ENCODE data around the gene MGAT2.

The MGAT2 gene

DNA sequence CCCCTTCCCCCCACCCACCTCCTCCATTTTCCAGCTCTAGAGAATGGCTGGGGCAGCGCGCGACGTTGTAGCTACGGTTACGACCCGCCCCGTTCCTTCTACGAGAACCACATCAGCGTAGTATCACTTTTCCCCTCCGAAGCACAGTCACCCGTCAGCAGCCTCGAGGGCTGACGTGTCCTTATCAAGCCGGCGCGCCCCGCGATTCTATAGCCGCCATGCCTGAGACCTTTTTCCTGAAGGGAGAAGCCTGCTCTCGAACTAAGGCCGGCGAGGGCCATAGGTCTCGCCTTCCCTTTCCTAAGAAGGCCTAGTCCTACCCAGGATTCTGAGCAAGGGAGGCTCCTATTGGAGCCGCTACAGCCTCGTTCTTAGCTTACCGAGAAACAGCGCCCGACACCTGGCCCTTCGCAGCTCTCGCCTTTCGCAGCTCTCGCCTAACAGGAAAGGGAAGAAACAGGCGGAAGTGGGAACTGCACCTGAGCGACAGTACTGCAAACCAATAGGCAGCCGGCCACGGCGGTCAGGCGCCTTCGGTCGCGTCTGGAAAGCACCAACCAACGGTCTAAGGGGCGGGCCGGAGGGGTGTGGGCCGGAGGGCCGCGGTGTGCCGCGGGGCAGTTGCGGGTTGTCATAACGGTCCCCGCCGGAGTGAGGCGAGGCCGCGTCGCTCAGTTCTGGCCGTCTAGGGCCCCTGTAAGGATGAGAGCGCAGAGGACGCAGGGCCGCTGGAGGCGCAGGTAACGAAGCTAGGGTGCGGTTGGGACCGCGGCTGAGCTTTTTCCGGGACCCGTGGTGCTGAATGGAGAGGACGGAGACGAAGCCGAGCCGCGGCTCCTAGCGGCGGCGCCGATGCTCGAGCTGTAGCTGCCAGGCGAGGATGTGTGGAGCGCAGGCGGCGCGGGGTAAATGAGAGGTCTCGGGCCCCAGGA lies at the start of gene MGAT2, which contains the start of gene RPL36AL:
Gene MGAT2, plus strand, starts transcription at position 618 of the 932 bp plus-strand sequence. CDS start 470 bp downstream, outside the sequence.
Gene RPL36AL, minus strand, starts transcription at position 445 of the 932 bp plus-strand sequence. CDS start 1,522 bp downstream, outside the sequence.
- DNase-seq (ENCODE audit: low spot score): peak; percentile 99

DNA sequence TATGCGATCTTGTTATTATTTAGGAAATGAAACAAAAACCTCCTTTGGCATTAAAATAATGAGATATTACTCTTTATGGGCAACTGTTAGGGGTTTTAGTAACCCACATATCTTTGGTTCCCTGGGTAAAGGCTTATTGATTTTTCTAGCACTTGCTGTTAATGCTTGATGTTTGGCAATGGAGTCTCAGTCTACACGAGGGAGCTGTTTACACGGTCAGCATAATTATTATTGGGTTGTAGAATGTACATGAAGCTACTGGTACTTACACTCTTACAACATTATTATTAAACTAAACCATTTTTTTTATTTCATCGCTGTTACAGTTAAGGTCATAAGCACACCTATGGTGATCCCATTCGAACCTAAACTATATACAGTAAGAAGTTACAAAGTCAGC lies 46.6 kb upstream of the MGAT2 start:
- DNase-seq (ENCODE audit: low spot score): no peak

DNA sequence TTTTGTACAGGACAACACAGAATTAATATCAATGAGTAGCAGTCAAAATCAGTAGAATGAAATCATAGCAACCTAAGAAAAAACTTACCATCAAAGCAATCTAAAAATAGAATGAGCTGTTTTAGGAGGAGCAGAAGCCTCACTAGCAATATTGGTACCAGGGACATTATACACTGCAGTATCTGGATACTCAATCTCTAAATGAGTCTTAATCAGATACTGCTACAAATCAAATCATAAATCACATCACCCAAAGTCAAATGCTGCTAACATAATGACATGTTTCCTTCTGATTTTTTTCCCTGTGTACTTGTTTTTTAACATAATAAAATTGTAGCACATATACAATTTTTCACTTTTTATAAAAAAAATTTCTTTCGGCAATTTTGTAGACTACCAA lies 42.5 kb upstream of the MGAT2 start:
- no peak for DNase-seq (ENCODE audit: low spot score)

DNA sequence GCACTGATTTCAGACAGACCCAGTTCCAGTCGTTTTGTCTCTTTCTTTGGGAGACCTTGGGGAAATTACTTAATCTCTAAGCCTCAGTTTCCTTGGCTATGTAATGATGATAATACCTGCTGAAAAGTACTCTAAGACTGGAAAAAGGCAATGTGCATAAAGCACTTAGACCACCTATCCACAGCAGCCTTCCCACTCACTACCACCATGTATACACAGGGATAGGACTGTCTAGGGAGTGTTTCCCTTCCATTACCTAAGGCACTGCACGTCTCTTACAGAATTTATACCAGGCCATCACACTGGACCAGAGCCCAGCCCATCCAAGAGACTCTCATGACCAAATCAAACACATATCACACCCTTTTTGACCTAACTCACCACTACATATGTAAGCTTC lies 40.8 kb upstream of the MGAT2 start:
- DNase-seq (ENCODE audit: low spot score): no peak

DNA sequence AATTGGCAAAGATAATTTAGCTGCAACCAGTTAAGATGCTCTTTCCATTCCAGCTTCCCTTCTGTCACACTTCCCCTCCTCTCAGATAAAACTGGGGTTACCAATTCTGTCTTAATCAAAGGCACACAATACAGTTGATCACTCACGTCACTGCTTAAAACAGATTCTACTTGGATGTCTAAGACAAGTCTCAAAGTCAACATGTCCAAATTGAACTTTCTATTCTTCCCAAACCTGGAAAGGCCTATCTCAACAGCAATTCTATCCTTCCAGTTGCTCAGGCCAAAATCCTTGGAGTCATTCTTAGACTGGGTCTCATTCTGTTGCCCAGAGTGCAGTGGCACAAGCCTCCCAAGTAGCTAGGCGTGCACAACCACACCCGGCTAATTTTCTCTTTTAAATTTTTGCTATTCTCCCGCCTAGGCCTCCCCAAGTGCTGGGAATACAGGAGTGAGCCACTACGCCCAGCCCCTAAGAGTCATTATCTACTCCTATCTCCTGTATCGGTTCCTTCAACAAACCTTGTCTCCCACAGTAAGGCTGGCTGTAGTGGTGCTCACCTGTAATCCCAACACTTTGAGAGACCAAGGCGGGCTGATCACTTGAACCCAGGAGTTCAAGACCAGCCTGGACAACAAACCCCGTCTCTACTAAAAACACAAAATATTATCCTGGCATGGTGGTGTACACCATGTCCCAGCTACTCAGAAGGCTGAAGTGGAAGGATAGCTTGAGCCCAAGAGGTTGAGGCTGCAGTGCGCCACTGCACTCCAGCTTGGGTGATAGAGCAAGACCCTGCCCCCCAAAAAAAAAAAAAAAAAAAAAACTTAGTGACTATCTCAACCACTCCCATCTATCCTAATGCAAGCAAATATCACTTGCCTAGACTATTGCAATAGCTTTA lies 39.1 kb upstream of the MGAT2 start:
- no peak for DNase-seq (ENCODE audit: low spot score)

DNA sequence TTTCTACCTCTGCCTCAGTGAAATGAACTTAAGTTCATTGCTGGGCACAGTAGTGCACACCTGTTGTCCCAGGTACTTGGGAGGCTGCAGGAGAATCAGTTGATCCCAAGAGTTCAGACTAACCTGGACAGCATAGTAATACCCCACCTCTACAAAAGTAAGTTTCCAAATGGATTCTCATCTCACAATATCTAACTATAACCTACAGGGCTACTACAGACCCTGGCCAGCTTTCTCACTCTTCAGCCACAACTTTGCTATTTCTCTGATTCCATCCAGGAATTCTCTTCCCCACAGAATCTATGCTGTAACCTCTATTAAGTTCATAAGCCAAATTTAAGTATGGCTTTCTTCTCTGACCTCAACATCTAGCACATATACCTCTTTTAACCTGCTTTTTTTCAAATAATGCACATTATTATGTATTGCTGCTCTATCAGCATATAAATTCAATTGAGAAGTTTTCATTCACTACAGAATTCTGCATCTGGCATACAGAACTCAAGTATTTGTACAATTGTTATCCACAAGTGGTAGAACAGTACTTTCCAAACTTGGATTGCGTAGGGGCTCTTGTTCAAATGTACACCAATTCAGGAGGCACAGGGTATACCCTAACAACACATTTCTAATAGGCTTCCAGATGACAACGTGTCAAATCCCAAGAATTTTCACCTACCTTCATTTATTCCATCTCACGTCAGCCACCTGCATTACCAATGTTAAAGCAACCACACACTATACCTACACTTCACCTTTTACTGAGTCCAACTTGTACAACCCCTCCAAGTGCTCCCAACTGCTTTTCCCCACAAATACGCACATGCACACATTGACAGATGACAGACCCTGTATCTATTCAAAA lies 38.3 kb upstream of the MGAT2 start:
- DNase-seq (ENCODE audit: low spot score): no peak

DNA sequence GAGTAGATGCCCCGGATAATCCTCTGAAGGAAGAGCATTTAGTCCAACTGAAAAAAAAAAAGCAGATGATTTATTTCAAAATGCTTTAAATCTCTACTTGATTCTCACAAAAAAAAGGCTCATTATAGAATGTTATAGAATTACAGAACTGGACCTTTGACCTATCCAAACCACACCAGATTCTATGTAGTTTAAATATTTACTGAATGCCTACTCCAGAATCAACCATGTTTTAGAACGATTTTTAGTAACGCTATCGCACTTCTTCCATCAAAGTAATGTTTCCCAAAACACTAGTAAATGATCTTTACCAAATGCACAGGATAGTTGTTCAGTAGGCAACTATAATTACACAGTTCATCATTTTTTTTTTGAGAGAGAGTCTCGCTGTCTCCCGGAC lies 37.0 kb upstream of the MGAT2 start:
- DNase-seq (ENCODE audit: low spot score): no peak

DNA sequence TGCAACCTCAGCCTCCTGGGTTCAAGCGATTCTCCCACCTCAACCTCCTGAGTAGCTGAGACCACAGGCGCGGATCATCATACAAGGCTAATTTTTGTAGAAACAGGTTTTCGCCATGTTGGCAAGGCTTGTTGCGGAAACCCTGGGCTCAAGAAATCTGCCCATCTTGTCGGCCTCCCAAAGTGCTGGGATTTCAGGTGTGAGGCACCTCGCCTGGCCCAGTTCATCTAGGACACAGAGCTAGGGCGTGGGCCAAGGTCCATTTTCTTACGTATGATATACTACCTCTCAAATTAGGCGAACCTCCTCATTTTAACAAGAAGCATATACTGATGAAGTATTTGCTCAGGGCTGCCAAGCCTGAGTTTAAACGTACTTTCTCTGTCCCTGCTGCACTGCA lies 36.5 kb upstream of the MGAT2 start:
- no peak for DNase-seq (ENCODE audit: low spot score)

DNA sequence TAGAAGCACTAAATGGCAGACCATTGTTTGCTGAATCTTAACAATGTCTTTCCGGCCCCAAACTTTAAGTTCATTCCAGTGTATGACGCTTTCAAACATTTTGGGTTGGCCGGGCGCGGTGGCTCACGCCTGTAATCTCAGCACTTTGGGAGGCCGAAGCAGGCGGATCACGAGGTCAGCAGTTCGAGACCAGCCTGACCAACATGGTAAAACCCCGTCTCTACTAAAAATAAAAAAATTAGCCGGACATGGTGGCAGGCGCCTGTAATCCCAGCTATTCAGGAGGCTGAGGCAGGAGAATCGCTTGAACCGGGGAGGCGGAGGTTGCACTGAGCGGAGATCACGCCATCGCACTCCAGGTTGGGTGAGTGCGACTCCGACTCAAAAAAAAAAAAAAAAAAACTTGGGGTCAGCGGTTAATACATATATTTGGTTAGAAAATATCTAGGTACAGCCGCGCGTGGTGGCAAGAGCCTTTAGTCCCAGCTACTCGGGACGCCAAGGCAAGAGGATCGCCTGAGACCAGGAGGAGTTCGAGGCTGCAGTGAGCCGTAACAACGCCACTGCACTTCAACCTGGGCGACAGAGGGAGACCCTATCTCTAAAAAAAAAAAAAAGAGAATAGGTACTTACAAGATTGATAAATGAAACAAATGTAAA lies 35.5 kb upstream of the MGAT2 start:
- peak; percentile 43 for DNase-seq (ENCODE audit: low spot score)

DNA sequence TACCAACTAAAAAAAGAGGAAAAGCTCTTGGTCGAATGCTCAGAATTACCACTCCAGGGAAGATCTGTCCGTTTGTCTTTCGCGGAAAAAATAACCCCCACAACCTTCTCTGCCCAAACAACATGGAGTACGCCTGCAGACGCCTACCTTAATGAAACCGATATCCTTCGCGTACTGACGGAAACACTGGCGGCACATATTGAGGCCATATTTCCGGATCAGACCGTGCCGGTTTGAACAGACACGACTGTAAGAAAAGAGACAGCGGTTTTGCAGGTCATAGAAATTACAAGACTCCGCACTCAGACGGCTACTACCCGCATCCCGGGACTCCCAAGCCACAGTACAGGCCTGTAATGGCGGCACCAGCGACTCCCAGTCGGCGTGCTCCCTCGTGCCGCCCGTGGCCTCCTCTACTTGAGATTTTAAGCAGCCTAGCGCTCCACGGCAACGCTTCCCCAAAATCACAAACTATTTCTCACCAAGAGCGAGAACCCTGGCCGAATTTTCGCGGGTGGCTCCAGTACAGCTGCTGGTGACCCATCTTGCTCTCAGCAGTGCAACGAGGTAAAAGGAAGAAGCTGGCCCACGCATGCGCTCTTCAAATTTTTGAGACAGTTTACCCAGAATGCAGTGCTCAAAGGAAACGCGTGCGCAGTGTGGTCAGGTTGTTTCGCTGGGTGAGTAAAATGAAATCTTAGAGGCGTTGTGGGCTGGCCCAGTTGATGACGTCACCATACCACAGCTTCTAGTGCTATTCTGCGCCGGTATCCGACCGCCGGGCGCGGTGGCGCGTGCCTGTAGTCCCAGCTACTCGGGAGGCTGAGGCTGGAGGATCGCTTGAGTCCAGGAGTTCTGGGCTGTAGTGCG lies 34.6 kb upstream of the MGAT2 start, which contains the start of gene RPS29:
Gene RPS29, minus strand, starts transcription at position 578 of the 870 bp plus-strand sequence. Its CDS starts 34 bp downstream, at position 544.
- DNase-seq (ENCODE audit: low spot score): peak; percentile 99

DNA sequence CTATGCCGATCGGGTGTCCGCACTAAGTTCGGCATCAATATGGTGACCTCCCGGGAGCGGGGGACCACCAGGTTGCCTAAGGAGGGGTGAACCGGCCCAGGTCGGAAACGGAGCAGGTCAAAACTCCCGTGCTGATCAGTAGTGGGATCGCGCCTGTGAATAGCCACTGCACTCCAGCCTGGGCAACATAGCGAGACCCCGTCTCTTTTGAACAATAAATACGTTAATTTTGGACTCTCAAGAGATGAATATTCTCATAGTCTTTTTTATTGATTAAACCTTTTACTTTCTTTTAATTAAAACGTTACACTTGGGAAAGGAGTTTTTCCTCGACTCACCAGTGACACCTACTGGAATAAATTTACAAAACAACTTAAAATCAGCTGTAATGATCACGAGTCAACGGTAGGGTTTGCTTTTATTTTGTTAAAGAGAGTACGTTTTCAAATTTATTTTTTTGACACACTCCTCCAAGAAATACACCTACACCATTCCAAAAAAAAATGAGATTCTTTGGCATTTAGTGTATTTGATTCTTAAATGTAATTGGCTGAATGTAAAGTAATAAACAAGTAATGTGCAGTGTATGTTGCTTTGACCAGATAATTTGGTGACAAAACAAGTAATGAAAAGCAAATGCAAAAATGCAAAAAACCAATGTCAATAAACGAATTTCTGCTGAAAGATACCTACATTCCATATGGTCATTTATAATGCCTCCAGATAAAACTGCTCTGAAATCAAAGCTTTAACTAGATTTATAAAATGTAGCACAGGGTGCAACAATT lies 33.7 kb upstream of the MGAT2 start:
- DNase-seq (ENCODE audit: low spot score): peak; percentile 75

DNA sequence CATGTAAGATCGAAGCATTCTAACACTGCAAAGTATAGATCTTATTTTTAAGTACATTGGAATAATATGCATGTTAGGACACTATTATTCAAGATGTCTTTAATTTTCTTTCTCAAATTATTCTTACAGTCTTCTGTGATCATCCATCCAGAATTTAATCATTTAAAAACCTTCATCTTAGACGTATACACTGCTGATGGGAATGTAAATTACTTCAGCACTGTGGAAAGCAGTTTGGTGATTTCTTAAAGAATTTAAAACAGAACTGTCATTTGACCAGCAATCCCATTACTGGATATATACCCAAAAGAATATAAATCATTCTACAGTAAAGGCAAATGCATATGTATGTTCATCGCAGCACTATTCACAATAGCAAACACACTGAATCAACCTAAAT lies 31.2 kb upstream of the MGAT2 start:
- DNase-seq (ENCODE audit: low spot score): no peak

DNA sequence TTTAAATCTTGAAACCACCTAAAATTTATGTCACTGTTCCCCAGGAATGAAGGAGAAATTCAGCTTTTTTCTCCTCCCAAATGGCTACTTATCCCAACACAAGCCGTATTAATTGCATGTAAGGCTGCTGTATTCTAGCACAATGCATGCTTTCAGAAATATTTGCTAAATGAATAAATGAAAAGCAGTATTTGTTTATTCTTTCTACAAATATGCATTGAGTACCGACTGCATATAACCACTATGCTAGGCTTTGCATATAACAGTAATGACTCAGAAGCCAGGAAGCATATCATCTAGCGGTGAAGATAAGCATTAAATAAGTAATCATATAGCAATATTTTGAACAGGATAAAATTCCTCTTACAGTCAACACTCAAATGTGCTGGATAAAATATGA lies 27.6 kb upstream of the MGAT2 start:
- DNase-seq (ENCODE audit: low spot score): no peak

DNA sequence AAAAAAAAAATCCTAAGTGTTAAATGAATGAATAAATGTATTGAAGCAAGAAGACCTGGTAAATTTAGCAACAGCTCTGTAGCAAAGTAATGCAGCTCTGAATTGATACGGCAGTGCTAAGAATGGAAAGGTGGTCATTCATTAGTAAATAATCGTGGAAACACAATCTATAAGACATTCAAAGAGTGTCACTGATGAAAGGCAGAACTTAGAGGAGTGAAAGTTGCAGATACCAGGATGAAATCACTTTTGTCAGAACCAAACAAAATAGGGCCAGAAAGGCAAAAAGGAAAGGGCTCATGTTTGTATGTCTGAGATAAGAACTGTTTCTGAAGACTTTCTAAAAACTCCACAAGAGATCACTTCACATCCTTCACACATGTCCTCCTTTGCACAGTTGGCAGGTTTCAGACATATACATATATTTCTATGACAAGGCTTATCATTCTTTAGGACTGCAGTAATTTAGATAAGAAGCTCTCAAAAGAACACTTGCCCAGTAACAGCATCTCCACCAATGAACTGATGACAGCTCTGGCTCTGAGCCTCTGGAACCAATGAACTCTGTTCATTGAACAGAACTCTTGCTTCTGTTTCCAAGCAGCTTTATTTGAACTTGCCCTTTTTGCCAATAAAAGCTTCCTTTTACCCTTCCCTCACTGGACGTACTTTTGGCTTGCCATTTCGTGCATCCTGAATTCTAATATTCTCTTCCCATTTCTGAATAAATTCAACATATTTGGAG lies 26.1 kb upstream of the MGAT2 start:
- no peak for DNase-seq (ENCODE audit: low spot score)

DNA sequence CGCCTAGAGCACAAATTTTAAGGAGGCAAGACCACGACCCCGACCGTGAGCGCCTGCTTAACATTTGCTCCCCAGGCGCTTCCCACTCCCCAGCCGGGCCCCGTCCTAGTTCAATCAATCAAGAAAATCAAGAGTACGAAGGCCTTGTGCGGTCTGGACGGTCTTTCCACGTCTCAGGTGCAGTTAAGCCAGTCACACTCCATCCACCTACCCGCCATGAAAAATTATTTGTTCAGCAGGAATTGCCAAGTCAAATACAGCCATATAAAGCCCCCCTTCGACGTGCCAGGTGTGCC lies 22.5 kb upstream of the MGAT2 start:
- DNase-seq (ENCODE audit: low spot score): no peak

DNA sequence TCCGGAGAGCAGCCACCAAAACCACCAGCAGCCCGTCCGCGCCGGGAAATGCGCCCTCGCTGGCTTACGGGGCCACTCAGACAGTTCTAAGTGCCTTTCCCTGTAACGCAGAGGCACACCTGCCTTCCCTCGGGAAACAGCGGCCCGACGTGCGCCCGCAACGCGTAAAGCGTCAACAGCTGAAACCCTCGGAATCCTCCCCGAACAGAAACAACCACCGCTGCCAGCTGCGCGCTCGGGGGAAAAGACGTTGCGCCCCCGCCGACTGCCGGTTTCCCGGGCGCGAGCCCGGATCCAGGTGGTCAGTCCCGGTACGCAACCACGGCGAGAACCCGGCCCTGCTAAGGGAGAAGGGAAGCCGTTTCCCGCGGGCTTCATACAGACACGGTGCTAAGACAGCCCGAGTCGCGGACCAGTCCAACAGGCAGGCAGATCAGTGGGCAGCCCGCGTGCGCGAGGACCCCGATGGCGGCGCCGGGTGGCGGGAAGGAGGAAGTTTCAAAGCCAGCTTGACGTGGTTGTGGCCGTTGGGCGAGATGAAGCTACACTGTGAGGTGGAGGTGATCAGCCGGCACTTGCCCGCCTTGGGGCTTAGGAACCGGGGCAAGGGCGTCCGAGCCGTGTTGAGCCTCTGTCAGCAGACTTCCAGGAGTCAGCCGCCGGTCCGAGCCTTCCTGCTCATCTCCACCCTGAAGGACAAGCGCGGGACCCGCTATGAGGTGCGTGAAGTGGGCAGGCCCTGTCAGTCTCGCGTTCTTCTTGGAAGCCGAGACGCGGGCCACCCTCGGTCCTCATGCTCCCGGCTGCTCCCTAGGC lies 21.9 kb upstream of the MGAT2 start, which contains the start of gene LRR1:
Gene LRR1, plus strand, starts transcription at position 456 of the 816 bp plus-strand sequence. Its CDS starts 81 bp downstream, at position 537.
- DNase-seq (ENCODE audit: low spot score): peak; percentile 88

DNA sequence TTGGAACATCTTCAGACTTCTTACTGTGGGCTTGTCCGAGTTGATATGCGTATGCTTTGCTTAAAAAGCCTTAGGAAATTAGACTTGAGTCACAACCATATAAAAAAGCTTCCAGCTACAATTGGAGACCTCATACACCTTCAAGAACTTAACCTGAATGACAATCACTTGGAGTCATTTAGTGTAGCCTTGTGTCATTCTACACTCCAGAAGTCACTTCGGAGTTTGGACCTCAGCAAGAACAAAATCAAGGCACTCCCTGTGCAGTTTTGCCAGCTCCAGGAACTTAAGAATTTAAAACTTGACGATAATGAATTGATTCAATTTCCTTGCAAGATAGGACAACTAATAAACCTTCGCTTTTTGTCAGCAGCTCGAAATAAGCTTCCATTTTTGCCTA lies 13.0 kb upstream of the MGAT2 start:
- no peak for DNase-seq (ENCODE audit: low spot score)

DNA sequence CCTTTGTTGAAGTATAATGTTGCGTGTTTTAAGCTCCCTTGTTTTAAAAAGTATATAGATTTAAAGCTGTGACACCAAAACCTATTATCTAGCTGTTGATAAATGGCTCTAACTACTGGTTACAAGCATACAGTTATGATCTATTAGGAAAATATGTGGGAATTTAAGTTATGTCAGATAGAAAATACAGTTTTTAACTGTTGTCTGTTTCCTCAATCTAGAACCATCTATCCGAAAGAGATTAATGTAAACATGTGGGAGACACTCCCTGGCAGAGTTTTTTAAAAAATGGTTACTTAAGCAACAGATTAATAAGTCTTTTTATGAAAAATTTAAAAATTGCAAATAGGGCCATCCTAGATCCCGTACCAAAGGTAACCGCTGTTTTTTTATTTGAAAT lies 8.3 kb upstream of the MGAT2 start:
- no peak for DNase-seq (ENCODE audit: low spot score)
